Fibroblast of skin of left quadriceps (primary cell): ENCODE results near the gene FAM43A.

Experiments
- DNase-seq, 2 experiments: peaks; one replicate each; pipeline ENCODE4 v3.0.0-alpha.2; 2013; ENCODE audit warnings: low read depth in 2 of 2

Gene FAM43A

DNA sequence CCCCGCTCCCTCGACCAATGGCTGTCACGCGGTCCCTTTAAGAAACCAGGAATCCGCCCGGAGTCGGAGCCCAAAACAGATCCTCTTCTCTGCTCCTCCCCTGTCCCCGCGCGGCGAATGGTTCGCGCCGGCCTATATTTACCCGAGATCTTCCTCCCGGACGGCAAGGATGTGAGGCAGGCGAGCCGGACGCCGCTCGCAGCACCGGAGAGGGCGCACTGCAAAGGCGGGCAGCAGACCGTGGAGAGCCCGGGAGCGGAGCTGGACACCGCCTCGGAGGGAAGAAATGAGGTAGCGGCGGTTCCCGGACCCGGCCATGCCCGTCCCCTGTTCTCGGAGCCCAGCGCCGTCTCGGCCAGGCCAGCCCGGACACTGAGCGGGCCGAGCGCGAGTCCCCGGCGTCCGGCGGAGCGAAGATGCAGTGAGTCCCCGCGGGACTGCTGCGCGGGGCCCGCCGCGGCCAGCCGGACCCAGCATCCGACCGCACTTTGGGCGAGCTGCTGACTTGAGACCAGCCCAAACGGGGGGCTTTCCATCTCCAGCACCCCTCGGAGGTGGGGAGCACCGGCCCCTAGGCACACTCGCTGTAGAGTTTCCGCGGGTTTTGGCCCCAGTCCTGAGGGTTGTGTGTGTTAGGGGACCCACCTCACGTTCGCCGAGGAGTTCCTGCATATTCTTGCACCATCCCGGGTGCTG is at the start of gene FAM43A:
Gene FAM43A, plus strand, starts transcription at position 166 of the 696 bp plus-strand sequence. CDS start 944 bp downstream, outside the sequence.
- peak; percentile 91 to 93 for DNase-seq

DNA sequence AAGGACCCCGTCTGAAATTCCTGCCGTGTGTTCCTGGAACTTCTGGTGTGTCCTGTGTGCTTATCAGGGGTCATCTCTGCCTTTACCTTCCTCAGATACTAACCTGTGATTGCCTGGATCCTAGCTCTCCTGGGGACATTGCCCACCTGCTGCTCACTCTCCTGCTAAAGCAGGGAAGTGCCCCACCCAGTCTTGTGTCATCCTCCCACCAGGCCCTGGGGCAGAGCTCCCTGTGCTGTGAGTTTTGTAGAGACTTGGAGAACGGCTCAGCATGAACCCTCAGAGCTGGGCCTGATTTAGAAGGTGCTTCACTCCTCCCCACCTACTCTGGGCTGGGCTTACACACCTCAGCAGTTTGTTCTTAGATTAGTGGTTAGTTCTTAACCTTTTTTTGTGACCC is 48.6 kb upstream of the FAM43A start:
- no peak for DNase-seq

- no peak for DNase-seq
Observed at GRCh38 chr3:194637541-194638400, 47.9 kb upstream of the FAM43A start.

DNA sequence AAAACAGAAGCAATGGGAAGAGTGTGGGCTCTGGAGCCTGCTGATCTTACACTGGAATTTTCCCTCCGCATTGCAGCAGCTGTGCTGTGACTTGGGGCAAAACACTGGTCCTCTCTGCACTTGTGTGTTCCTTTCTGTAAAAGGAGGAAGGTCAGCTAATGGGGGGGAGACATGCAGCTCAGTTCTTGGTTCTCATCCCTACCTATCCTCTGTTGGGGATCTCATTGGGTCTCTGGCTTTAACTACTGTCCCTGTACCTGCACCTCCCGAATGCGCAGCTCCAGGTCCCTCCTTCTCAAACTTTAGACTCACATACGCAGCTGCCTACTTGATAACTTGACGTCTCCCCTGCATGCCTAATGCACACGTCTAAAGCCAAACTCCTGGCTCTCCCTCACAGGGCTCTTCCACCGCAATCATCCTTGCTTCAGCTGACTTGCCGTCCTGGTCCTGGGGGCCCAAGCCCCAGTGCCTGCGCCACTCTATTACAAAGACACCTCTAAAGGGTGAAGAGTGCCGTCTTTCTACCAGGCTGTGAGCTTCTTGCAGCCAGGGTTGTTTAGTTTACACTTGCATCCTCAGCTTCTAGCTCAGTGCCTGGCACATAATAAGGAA is 46.6 kb upstream of the FAM43A start:
- no peak for DNase-seq

- DNase-seq, result no peak
Observed at GRCh38 chr3:194640829-194641228, 44.9 kb upstream of the FAM43A start.

DNA sequence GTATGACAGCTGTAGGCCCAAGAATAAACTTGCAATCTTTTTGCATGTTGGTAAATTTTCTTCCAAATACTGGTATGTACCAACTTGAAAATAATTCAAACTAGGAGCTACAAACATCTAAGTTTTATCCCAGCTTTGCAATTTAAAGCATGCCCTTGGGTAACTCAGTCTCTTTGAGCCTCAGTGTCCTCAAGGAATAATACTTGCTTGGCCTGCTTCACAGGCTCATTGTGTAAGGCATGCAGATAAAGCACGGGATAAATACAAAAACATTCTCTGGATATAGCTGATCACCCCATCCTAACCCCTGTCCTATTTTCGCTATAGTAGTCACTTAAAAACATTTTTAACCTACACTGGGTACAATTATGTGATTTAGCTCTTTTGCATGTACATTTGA is 42.9 kb upstream of the FAM43A start:
- DNase-seq, result no peak

- no peak for DNase-seq
Observed at GRCh38 chr3:194647747-194648146, 37.9 kb upstream of the FAM43A start.

- DNase-seq, result no peak
Observed at GRCh38 chr3:194654443-194654842, 31.2 kb upstream of the FAM43A start.

DNA sequence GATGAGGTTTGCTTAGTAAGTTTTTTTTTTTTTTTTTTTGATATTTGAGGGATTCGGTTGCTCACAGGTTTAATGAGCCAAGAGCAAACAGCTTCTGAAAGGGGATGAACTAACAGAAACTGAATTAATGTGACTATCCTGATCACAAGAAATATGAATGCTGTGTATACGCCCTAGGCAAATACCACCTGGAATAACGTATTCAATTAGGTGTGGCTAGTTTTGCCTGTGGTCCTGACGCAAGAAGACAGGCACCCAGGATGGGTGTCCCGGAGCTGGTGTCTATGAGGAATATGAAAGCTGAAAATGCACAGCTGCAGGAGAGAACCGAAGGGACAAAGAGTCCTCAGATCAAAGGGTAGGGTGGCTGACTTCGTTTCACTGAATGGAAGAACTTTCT is 28.2 kb upstream of the FAM43A start:
- DNase-seq, result no peak

DNA sequence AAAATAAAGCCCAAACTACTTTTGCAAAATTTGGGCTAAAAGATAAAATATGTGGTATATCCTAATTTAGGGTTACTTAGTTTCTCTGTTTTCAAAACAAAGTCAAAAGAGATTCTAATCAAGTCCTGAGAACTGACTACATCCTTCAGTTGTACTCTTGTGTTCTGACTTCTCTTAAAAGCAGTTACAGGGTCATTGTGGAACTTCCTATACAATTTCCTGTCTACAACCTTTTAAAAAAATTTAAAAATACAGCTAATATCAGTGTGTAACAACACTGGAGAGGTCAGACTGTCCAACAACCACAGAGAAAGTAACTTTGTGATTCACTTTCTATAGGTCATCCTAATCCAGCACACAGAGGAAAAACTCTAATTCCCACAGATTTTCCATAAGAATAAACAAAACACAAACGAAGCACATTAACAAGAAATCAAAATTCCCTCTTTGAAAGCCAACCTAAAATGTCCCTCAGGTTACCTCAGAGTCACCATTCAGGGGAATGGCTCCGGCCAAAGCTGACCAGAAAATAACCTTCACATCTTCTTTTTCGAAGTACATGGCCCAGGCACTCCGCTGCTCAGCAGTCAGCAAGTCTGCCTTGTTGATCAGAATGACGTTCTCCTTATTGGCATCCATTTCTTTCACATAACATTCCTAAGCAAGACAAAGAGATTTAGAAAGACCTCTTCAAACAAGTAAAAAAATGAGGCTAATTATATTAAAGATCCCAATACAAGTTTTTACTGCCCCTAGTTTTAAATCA is 27.0 kb upstream of the FAM43A start:
- no peak for DNase-seq

DNA sequence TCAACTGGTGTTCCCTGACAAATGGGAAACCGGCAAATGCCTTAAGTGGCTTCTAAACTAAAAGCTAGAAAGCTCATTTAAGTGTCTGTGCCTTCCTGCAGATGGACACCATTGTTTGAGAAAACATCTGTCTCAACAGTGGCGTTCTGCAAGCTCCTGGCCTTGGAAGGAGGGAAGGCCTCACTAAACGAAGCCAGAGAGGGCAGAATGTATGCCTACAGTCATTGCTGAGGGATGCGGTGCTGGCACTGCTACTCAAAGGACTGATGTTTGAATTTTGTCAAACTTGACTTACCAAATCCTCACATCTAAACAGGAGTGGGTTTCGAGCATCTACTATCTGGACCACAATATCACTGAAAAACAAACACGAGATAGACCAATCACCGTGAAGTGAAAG is 25.9 kb upstream of the FAM43A start:
- DNase-seq, result no peak

- no peak for DNase-seq
Observed at GRCh38 chr3:194661374-194661773, 24.3 kb upstream of the FAM43A start.

- no peak for DNase-seq
Observed at GRCh38 chr3:194661946-194662345, 23.7 kb upstream of the FAM43A start.

DNA sequence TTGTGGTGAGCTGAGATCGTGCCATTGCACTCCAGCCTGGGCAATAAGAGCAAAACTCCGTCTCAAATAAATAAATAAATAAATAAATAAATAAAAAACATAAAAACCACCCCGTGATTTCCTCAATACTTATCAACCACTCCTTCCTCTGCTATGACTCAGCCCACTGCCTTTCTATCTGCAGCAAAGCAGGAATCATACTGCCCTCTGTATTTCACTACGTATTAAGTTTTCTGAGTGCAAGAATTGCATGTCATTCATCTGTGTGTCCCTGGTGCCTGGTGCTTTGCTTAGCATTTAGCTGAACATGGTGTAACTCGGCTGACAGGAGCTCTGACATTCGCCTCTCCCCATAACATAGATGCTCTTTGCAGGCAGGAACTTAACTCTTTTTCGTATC is 20.8 kb upstream of the FAM43A start:
- DNase-seq, result no peak

GRCh38 chr3:194667363-194667762 is 18.3 kb upstream of the FAM43A start:
- DNase-seq, result no peak

- DNase-seq, result no peak
Observed at GRCh38 chr3:194671511-194671899, 14.2 kb upstream of the FAM43A start.

DNA sequence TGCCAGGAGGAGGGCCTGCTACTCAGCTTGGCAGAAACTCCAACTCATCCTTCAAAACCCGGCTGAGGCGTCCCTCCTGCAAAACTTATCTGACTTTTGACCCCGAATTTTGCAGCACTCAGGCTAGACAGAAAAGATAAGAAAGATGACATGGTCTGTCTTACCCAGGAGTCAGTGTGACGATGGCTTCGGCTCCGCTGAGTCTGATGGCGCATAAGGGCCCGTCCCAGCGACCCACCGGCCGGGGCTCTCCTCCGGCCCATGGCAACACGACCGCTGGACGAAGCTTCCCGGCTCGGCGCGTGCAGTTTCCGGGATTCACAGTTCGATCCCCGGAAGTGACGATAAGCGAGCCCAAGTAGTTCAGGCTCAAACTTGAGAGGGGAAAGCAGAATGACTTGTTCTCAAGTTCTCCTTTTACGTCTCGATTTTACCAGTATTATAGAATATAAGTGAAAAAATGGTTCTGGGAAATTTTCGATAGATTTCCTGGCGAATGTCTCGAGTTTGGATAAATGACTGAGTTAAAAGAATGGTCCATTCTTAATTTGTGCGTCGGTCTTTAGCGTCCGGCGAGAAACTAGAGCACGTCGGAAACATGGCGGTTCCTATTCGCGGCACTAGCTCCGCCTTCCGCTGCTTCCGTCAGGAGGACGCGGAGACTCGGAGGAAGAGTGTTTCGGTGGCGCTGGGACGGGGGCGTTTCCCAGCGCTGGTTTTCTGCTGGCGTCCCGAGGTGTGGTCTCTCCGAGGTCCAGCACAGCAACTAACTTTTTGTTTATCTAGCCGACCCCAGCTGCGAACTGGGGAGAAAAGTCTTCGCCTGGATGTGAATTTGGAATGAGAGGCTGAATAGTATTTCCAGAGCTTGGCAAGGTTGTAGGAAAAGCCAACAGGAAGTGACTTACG is 13.5 kb upstream of the FAM43A start, which contains the start of gene LSG1:
Gene LSG1, minus strand, starts transcription at position 292 of the 909 bp plus-strand sequence. Its CDS starts 29 bp downstream, at position 263.
- peak; percentile 92 to 93 for DNase-seq

DNA sequence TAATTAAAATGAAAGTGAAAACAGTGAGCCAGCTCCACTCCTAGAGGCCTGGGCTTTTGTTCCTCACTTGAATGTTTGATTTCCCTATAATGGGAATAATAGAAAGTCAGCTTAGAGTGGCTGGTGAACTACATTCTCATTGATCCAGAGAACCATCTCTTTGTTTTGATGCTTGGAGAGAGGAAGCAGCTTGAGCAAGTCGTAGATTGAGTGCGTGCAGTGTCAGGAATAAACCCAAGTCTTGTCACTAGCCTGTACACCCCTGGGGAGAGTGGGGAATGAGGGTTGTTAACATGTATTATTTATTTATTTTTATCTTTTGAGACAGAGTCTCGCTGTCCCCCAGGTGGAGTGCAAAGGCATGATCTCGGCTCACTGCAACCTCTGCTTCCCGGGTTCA is 12.8 kb upstream of the FAM43A start:
- DNase-seq, result no peak

GRCh38 chr3:194673761-194674160 is 11.9 kb upstream of the FAM43A start:
- no peak for DNase-seq

GRCh38 chr3:194675081-194675640 is 10.5 kb upstream of the FAM43A start:
- DNase-seq, result no peak
